Mucosa of stomach (tissue), 1 donor: ENCODE results near the gene LEF1.

Experiments
- H3K27me3 ChIP-seq: one replicate; pipeline ENCODE4 v1.7.0; 2013; ENCODE audit warnings: mild to moderate bottlenecking, low read length; ENCODE audit not compliant: control insufficient read depth, insufficient read depth
- H3K36me3 ChIP-seq: one replicate; pipeline ENCODE4 v1.7.0; 2013; ENCODE audit warnings: low read length; ENCODE audit not compliant: control insufficient read depth, insufficient read depth
- H3K4me1 ChIP-seq: one replicate; pipeline ENCODE4 v1.7.0; 2013; ENCODE audit warnings: mild to moderate bottlenecking, low read length; ENCODE audit not compliant: control insufficient read depth, insufficient read depth
- H3K4me3 ChIP-seq: one replicate; pipeline ENCODE4 v1.7.0; 2013; ENCODE audit warnings: low read length
- H3K9ac ChIP-seq: one replicate; pipeline ENCODE4 v1.7.0; 2013; ENCODE audit warnings: mild to moderate bottlenecking, low read length, moderate library complexity
- H3K9me3 ChIP-seq: one replicate; pipeline ENCODE4 v1.7.0; 2013; ENCODE audit warnings: mild to moderate bottlenecking, low read length, moderate library complexity; ENCODE audit not compliant: control insufficient read depth
- donor health status: Pancreatic carcinoma.

Gene LEF1

GRCh38 chr4:108049406-108049805, 119.3 kb downstream of the LEF1 start:
- H3K36me3 ChIP-seq, result no peaks in the 10 kb centered on the region
- peaks cover 6% of the 10 kb centered on the region for H3K4me1 ChIP-seq
- no peak overlapping the region for H3K9ac ChIP-seq
- H3K9me3 ChIP-seq, result no peaks in the 10 kb centered on the region
- no peak overlapping the region for H3K4me3 ChIP-seq
- H3K27me3 ChIP-seq, result peaks cover 5% of the 10 kb centered on the region

DNA sequence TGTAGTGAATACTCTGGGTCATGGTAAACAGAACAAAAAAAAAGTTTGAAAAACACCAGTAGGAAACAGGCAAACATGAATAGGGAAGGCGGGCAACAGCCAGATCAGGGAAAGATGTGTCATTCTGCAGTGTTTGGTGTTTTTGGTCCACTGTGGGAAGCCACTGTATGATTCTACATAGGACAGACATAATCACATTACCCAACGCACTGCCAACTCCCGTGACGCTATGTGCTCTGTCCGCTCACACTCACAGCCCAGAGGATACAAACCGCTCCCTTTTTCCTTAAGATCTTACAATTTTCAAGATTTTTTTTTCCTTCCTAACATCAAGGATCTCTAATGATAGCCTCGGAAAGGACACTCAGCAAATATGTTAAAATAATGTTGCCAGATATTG, 119.7 kb downstream of the LEF1 start:
- Histone ChIP-seq H3K9me3 (no peaks in the 10 kb centered on the region), H3K4me3 (no peak overlapping the region), H3K27me3 (peaks cover 5% of the 10 kb centered on the region), H3K36me3 (no peaks in the 10 kb centered on the region), H3K9ac (no peak overlapping the region), H3K4me1 (peaks cover 9% of the 10 kb centered on the region)

- Histone ChIP-seq H3K27me3 (no peaks in the 10 kb centered on the region), H3K9ac (no peak overlapping the region), H3K36me3 (no peaks in the 10 kb centered on the region), H3K4me1 (peaks cover 9% of the 10 kb centered on the region), H3K4me3 (no peak overlapping the region), H3K9me3 (no peaks in the 10 kb centered on the region)
These were observed 120.6 kb downstream of the LEF1 start for GRCh38 chr4:108048157-108048556.

DNA sequence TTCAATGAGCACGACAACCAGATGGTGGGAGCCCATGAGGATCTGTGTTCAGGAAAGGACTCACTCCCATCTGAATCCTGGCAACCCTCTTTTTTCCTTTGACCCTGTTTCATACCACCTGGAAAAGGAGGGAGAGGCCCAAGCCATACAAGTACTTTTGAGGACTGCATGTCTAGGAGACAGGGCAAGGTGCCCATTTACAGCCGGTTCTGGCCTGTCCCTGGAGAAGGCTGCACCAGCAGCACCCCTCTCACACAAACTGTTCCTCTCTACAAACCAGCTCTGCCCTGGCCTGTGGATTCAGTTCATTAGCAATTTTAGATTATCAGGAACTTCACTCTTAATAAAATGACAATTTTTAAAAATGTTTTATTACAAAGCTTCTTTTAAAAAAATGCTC, 121.5 kb downstream of the LEF1 start:
- Histone ChIP-seq H3K27me3 (no peaks in the 10 kb centered on the region), H3K4me3 (no peak overlapping the region), H3K9me3 (no peaks in the 10 kb centered on the region), H3K4me1 (peaks cover 9% of the 10 kb centered on the region), H3K9ac (no peak overlapping the region), H3K36me3 (no peaks in the 10 kb centered on the region)

GRCh38 chr4:108045687-108046024, 123.1 kb downstream of the LEF1 start:
- Histone ChIP-seq H3K4me3 (no peak overlapping the region), H3K36me3 (no peaks in the 10 kb centered on the region), H3K27me3 (no peaks in the 10 kb centered on the region), H3K9me3 (no peaks in the 10 kb centered on the region), H3K4me1 (peaks cover 9% of the 10 kb centered on the region), H3K9ac (no peak overlapping the region)

DNA sequence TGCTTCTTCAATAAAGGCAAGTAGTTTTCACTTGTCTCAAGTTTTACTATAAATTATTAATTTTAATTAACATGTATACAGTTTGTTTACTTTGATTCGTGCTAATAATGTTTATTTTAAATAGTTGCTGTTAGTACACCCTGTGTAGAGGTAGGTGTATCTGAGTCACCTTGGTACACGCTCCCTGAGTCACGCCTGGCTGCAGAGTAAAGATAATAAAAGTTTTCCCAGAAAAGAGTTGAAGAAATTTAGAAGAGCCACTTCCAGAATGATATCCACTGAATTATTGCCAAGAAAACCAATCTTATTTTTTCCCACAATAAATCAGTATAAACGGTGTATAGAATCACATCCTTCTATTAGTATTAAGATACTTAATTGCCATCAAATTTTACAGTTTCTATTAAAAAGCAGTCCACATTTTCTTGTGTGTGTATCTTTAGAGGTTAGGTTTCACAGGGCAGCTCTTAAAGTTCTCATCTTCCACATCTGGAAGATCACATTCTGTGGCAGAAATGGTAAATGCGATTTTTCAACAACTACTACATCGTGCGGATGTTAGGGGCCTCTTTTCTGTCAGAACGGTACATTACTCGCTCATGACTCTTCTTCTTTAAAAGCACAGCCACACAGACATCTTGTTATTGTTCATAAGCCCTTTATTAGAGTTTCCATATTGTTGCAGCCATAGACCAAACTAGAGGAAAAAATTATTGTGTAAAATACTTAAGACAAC, 123.6 kb downstream of the LEF1 start:
- H3K4me1 ChIP-seq, result peaks cover 9% of the 10 kb centered on the region
- no peaks in the 10 kb centered on the region for H3K9me3 ChIP-seq
- H3K36me3 ChIP-seq, result no peaks in the 10 kb centered on the region
- no peaks in the 10 kb centered on the region for H3K27me3 ChIP-seq
- no peak overlapping the region for H3K4me3 ChIP-seq
- H3K9ac ChIP-seq, result no peak overlapping the region

GRCh38 chr4:108043526-108043925, 125.2 kb downstream of the LEF1 start:
- H3K4me1 ChIP-seq, result peaks cover 9% of the 10 kb centered on the region
- no peaks in the 10 kb centered on the region for H3K36me3 ChIP-seq
- H3K27me3 ChIP-seq, result no peaks in the 10 kb centered on the region
- H3K4me3 ChIP-seq, result no peak overlapping the region
- no peaks in the 10 kb centered on the region for H3K9me3 ChIP-seq
- no peak overlapping the region for H3K9ac ChIP-seq

- H3K27me3 ChIP-seq, result no peaks in the 10 kb centered on the region
- H3K4me3 ChIP-seq, result no peak overlapping the region
- H3K9me3 ChIP-seq, result no peaks in the 10 kb centered on the region
- no peak overlapping the region for H3K9ac ChIP-seq
- H3K4me1 ChIP-seq, result peaks cover 9% of the 10 kb centered on the region
- H3K36me3 ChIP-seq, result no peaks in the 10 kb centered on the region
These were observed 125.8 kb downstream of the LEF1 start for GRCh38 chr4:108042927-108043326.

GRCh38 chr4:108037884-108038283, 130.8 kb downstream of the LEF1 start:
- no peaks in the 10 kb centered on the region for H3K27me3 ChIP-seq
- no peaks in the 10 kb centered on the region for H3K9me3 ChIP-seq
- H3K36me3 ChIP-seq, result no peaks in the 10 kb centered on the region
- H3K4me3 ChIP-seq, result no peak overlapping the region
- H3K4me1 ChIP-seq, result no peaks in the 10 kb centered on the region
- H3K9ac ChIP-seq, result no peak overlapping the region

- Histone ChIP-seq H3K4me1 (no peaks in the 10 kb centered on the region), H3K9me3 (no peaks in the 10 kb centered on the region), H3K4me3 (no peak overlapping the region), H3K9ac (no peak overlapping the region), H3K36me3 (no peaks in the 10 kb centered on the region), H3K27me3 (no peaks in the 10 kb centered on the region)
These were observed 132.5 kb downstream of the LEF1 start for GRCh38 chr4:108036213-108036612.

DNA sequence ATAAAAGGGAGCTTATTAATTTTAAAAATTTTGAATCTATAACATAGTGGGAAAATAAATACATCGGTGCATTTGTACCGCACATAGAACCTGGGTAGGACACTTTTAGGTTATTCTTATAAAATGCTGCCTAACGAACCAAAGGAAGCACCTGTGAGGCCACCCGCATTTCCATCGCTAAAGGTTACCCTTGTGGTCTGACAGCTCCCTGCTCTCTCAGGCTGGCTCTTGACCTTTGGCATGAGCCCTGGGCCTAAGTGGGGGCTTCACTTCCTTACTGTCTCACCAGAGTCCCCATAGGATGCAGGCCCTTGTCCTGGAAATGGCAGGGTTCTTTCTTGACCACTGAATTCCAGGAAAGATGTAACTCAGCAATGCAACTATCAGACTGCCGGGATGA, 133.0 kb downstream of the LEF1 start:
- H3K4me3 ChIP-seq, result no peak overlapping the region
- H3K4me1 ChIP-seq, result no peaks in the 10 kb centered on the region
- H3K9ac ChIP-seq, result no peak overlapping the region
- H3K27me3 ChIP-seq, result no peaks in the 10 kb centered on the region
- no peaks in the 10 kb centered on the region for H3K36me3 ChIP-seq
- H3K9me3 ChIP-seq, result no peaks in the 10 kb centered on the region

DNA sequence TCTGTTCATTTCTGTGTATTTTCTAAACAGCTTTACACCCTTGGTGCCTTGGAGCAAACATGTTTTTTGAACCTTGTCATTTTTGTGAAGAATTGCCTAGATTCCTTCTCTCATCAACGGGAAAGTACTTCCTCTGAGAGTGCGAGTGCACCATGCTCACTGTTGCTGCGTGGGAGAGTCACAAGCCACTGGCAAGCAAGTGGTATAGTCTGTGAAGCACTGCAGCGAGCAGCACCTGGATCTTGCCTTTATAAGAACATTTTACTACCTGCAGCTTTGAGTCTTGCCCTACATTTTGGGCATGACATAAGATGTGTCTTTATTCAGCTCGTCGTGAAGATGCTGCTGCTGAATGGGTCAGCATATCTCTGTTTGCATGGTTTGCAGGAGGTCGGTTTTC, 134.2 kb downstream of the LEF1 start:
- Histone ChIP-seq H3K9ac (no peak overlapping the region), H3K27me3 (no peaks in the 10 kb centered on the region), H3K36me3 (no peaks in the 10 kb centered on the region)

DNA sequence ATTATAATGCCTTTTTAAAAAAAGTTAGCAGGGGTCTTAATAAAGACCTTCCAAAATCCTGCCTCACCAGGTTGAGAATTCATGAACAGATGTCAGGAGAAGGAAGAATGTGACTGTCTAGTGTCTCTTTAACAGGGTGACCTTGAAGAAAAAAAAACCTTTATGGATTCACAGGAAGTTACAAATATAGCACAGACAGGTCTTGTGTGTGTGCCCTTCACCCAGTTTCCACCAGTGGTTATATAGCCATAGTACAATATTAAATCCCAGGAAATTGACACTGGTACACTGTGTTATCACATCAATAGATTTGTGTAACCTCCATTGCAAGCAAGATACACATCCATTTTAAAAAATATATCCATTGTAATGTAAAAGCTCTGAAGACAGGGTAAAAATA, 135.4 kb downstream of the LEF1 start:
- Histone ChIP-seq H3K9ac (no peak overlapping the region), H3K36me3 (no peaks in the 10 kb centered on the region), H3K4me3 (no peak overlapping the region), H3K4me1 (no peaks in the 10 kb centered on the region), H3K27me3 (no peaks in the 10 kb centered on the region), H3K9me3 (no peaks in the 10 kb centered on the region)

More for the DNA sequence above, 134.2 kb downstream of the LEF1 start:
- Histone ChIP-seq H3K4me3 (no peak overlapping the region), H3K4me1 (no peaks in the 10 kb centered on the region), H3K9me3 (no peaks in the 10 kb centered on the region)
